Activated CD4-positive, alpha-beta T cell treated with anti-CD3 and anti-CD28 coated beads for 24 hours (primary cell): ENCODE data around the gene H1-8.
"Not testable (repeated sequence)": the region's sequence is repeated elsewhere in the genome, so short reads cannot be mapped to it uniquely, and the experiment has no call there.

Source experiments
- DNase-seq, 2 donors: peaks; one replicate each; pipeline ENCODE4 v3.0.0-alpha.2; 2020; ENCODE audit warnings: low read depth in 2 of 2

The H1-8 gene

GRCh38 chr3:129543156-129543790 is at the start of gene H1-8:
H1-8 (plus strand) TSS chr3:129543175; CDS start chr3:129543219, 44 bp downstream.
- DNase-seq = no peak

GRCh38 chr3:129493206-129493605 is 49.8 kb upstream of the H1-8 start:
- no peak for DNase-seq

- DNase-seq = not testable (repeated sequence)
Observed at GRCh38 chr3:129494499-129494898, 48.5 kb upstream of the H1-8 start.

- not testable (repeated sequence) for DNase-seq
Observed at GRCh38 chr3:129495006-129495639, 47.9 kb upstream of the H1-8 start.

- not testable (repeated sequence) for DNase-seq
Observed at GRCh38 chr3:129497876-129498275, 45.1 kb upstream of the H1-8 start.

GRCh38 chr3:129498603-129499488 is 44.1 kb upstream of the H1-8 start:
- not testable (repeated sequence) for DNase-seq

GRCh38 chr3:129499604-129500333 is 43.2 kb upstream of the H1-8 start:
- DNase-seq = not testable (repeated sequence)

GRCh38 chr3:129500334-129500658 is 42.7 kb upstream of the H1-8 start:
- no peak for DNase-seq

- DNase-seq = no peak
Observed at GRCh38 chr3:129501630-129502029, 41.3 kb upstream of the H1-8 start.

GRCh38 chr3:129502641-129503408 is 40.1 kb upstream of the H1-8 start:
- no peak for DNase-seq

- DNase-seq = no peak
Observed at GRCh38 chr3:129503471-129504291, 39.3 kb upstream of the H1-8 start.

GRCh38 chr3:129504471-129505100 is 38.4 kb upstream of the H1-8 start:
- DNase-seq = no peak

- no peak for DNase-seq
Observed at GRCh38 chr3:129505341-129505740, 37.6 kb upstream of the H1-8 start.

GRCh38 chr3:129506231-129506742 is 36.7 kb upstream of the H1-8 start:
- DNase-seq = no peak

- no peak for DNase-seq
Observed at GRCh38 chr3:129507181-129507831, 35.7 kb upstream of the H1-8 start.

- no peak for DNase-seq
Observed at GRCh38 chr3:129512595-129512994, 30.4 kb upstream of the H1-8 start.

GRCh38 chr3:129513705-129514104 is 29.3 kb upstream of the H1-8 start:
- no peak for DNase-seq

- DNase-seq = no peak
Observed at GRCh38 chr3:129514110-129514509, 28.9 kb upstream of the H1-8 start.

- no peak for DNase-seq
Observed at GRCh38 chr3:129514563-129514962, 28.4 kb upstream of the H1-8 start.
